Stomach (tissue), 9 donors: Measurements from ENCODE around the gene UQCC2. TPM values are rescaled to one million over a fixed set of nuclear protein-coding genes. Genes with fewer than 3 reads are reported as not detected.

Experiments used
- DNase-seq, 2 donors: peaks; one replicate each; pipeline versions ENCODE4 v3.0.0 to v3.0.0-alpha.2; 2013 to 2019
- H3K27ac ChIP-seq, 5 donors: fragments of 200-600 bp in 4 of 5; sonication (generic) in 4 of 5; one replicate each; pipeline ENCODE4 v1.5.1; 2013 to 2019; ENCODE audit warnings: mild to moderate bottlenecking in 1 of 5, moderate library complexity in 1 of 5
- H3K27me3 ChIP-seq, 3 donors: fragments of 200-600 bp; sonication (generic); one replicate each; pipeline ENCODE4 v1.5.1; 2017 to 2019; ENCODE audit warnings: mixed run types in 1 of 3
- H3K36me3 ChIP-seq, 4 donors: fragments of 200-600 bp; sonication (generic); 1 replicate in 3 of 4; 2 replicates in 1 of 4; pipeline ENCODE4 v1.5.1; 2016 to 2019
- H3K4me1 ChIP-seq, 4 donors: fragments of 200-600 bp; sonication (generic); one replicate each; pipeline ENCODE4 v1.5.1; 2016 to 2019
- H3K4me3 ChIP-seq, 4 donors: fragments of 200-600 bp; sonication (generic) in 3 of 4; one replicate each; pipeline ENCODE4 v1.5.1; 2016 to 2019; ENCODE audit warnings: mild to moderate bottlenecking in 1 of 4
- H3K9me3 ChIP-seq, 4 donors: fragments of 200-600 bp; sonication (generic); one replicate each; pipeline ENCODE4 v1.5.1; 2016 to 2019
- CTCF ChIP-seq, 7 experiments: fragments of 450-650 bp in 4 of 7; fragments of 200-600 bp in 3 of 7; sonication (generic) in 3 of 7; IDR thresholded peaks; one replicate each; pipeline ENCODE4 v1.5.1; 2016 to 2019; ENCODE audit warnings: antibody characterized with exemption in 7 of 7, control low read depth in 2 of 7, mild to moderate bottlenecking in 1 of 7
- EP300 ChIP-seq: sonication (generic); formaldehyde crosslinking; IDR thresholded peaks from one replicate; pipeline ENCODE4 v1.6.1; 2017; ENCODE audit warnings: antibody characterized with exemption
- POLR2A ChIP-seq, 4 donors: fragments of 450-650 bp; IDR thresholded peaks; one replicate each; pipeline ENCODE4 v1.6.1; 2016; ENCODE audit warnings: antibody characterized with exemption in 4 of 4, control low read depth in 2 of 4, mild to moderate bottlenecking in 1 of 4, moderate library complexity in 1 of 4
- POLR2AphosphoS5 ChIP-seq, 3 donors: sonication (generic); formaldehyde crosslinking; IDR thresholded peaks; one replicate each; pipeline ENCODE4 v1.6.1; 2016; ENCODE audit warnings: antibody characterized with exemption in 3 of 3
- WGBS, 5 donors: extraction: QIAGEN DNeasy Blood & Tissue Kit in 3 of 5; methylation state at CpG; one replicate each; pipeline versions ENCODE4 v1.1.5 to v1.1.7; 2013 to 2018; 5-methylcytosine and 5-hydroxymethylcytosine counted together
- intact Hi-C: fragments of 100-400 bp; cut with DNase I; formaldehyde crosslinking; loops from one replicate; pipeline ENCODE4 v1.15.1; 2023; ENCODE audit warnings: low total_unique reads
- polyA plus RNA-seq, 3 donors: library from polyadenylated mRNA; stranded (reverse); fragments of 200-250 nt; gene quantifications; one replicate each; pipeline ENCODE4 v1.2.3, GENCODE V29; 2013
- total RNA-seq, 5 donors: library from RNA; depleted of rRNA; stranded (reverse); fragments of >200 nt; gene quantifications; one replicate each; pipeline versions ENCODE4 v1.1.0 to v1.2.3, GENCODE V29; 2014 to 2016
- donor health status: healthy with polysubstance abuse.
- donor health status: Bipolar disorder and iron deficiency.
- donor health status: healthy.

UQCC2 gene
- total and polyA plus RNA-seq, 8 donors: 4.7 to 109 (median 24.7) TPM

GRCh38 chr6:33735216-33735615 is 23.7 kb upstream of the UQCC2 start:
- intact Hi-C loops: no loop called here
- Histone ChIP-seq H3K4me3 (no peak overlapping the region), H3K36me3 (peaks cover 0 to 5% (median 0%) of the 10 kb centered on the region in 4 donors), H3K9me3 (no peaks in the 10 kb centered on the region), H3K27me3 (no peaks in the 10 kb centered on the region), H3K4me1 (peaks cover 0 to 18% (median 3%) of the 10 kb centered on the region in 4 donors), H3K27ac (no peak overlapping the region)
- no peak for TF ChIP-seq POLR2AphosphoS5 (IDR thresholded peaks at IDR 0.05)
- no peak for TF ChIP-seq EP300
- TF ChIP-seq POLR2A (IDR thresholded peaks at IDR 0.05): no peak
- TF ChIP-seq CTCF (IDR thresholded peaks at IDR 0.05): no peak
- no peak for DNase-seq
- 83 to 88% (median 87%) methylated on average over 15 to 18 of the region's 18 CpGs for WGBS, 5 donors

GRCh38 chr6:33733709-33734007 is 22.2 kb upstream of the UQCC2 start:
- H3K4me3 ChIP-seq: no peak overlapping the region
- peaks cover 0 to 5% (median 0%) of the 10 kb centered on the region in 4 donors for H3K36me3 ChIP-seq
- intact Hi-C loops: no loop called here
- no peaks in the 10 kb centered on the region for H3K9me3 ChIP-seq
- H3K27me3 ChIP-seq: no peaks in the 10 kb centered on the region
- whole genome bisulfite sequencing, 5 donors: 90 to 100% (median 95%) methylated on average over 1 to 8 of the region's 8 CpGs
- TF ChIP-seq CTCF (IDR thresholded peaks at IDR 0.05) (no peak), EP300 (no peak), POLR2A (IDR thresholded peaks at IDR 0.05) (no peak), POLR2AphosphoS5 (IDR thresholded peaks at IDR 0.05) (no peak)
- peaks cover 0 to 7% (median 3%) of the 10 kb centered on the region in 4 donors for H3K4me1 ChIP-seq
- no peak for DNase-seq
- no peak overlapping the region for H3K27ac ChIP-seq

- intact Hi-C loops: no loop called here
- 88 to 89% (median 88%) methylated on average over 9 to 13 of the region's 13 CpGs for WGBS, 5 donors
- H3K27me3 ChIP-seq: no peaks in the 10 kb centered on the region
- peaks cover 0 to 5% (median 0%) of the 10 kb centered on the region in 4 donors for H3K36me3 ChIP-seq
- DNase-seq: no peak
- H3K9me3 ChIP-seq: no peaks in the 10 kb centered on the region
- H3K27ac ChIP-seq: no peak overlapping the region
- no peak overlapping the region for H3K4me3 ChIP-seq
- peaks cover 0 to 7% (median 3%) of the 10 kb centered on the region in 4 donors for H3K4me1 ChIP-seq
- TF ChIP-seq CTCF (IDR thresholded peaks at IDR 0.05): no peak
- no peak for TF ChIP-seq POLR2AphosphoS5 (IDR thresholded peaks at IDR 0.05)
These were observed 21.6 kb upstream of the UQCC2 start for GRCh38 chr6:33732817-33733708.

- peaks cover 0 to 7% (median 3%) of the 10 kb centered on the region in 4 donors for H3K4me1 ChIP-seq
- no peak for DNase-seq
- TF ChIP-seq CTCF (IDR thresholded peaks at IDR 0.05): no peak
- TF ChIP-seq EP300: no peak
- no peak for TF ChIP-seq POLR2A (IDR thresholded peaks at IDR 0.05)
- TF ChIP-seq POLR2AphosphoS5 (IDR thresholded peaks at IDR 0.05): no peak
- peaks cover 0 to 5% (median 0%) of the 10 kb centered on the region in 4 donors for H3K36me3 ChIP-seq
- H3K27ac ChIP-seq: no peak overlapping the region
- no peak overlapping the region for H3K4me3 ChIP-seq
- H3K27me3 ChIP-seq: no peaks in the 10 kb centered on the region
- intact Hi-C loops: no loop called here
- 86 to 93% (median 91%) methylated on average over 4 to 6 of the region's 6 CpGs for WGBS, 5 donors
- H3K9me3 ChIP-seq: no peaks in the 10 kb centered on the region
These were observed 20.9 kb upstream of the UQCC2 start for GRCh38 chr6:33732385-33732784.
